GM21825 (cell line): ENCODE results near the gene LPP.

Experiments used
- ATAC-seq: cut with Tn5 transposase; IDR thresholded peaks from one replicate; pipeline ENCODE4 v1.9.1; 2021; ENCODE audit warnings: mild to moderate bottlenecking, moderate library complexity; ENCODE audit not compliant: unreplicated experiment

The LPP gene

DNA sequence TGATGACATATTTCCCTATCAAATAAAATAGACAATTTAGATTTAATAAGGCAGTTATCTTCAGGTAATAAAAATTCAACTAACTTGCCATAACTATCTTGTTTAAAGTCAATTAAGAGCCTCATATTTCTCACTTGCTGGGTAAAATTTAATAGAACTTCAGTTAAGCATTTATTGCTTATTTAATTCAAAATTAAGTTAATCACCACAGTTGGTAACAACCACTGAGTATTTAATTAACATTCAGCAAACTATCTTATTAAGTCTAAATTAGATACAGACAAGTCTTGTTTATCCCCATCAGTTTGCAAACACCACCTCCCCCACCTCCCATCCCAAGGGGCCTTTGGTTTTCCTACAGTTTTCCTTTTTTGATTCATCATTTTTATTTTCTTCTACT, 14.7 kb downstream of the LPP start:
- ATAC-seq, result no peak

GRCh38 chr3:188169830-188170455, 16.0 kb downstream of the LPP start:
- ATAC-seq, result no peak

DNA sequence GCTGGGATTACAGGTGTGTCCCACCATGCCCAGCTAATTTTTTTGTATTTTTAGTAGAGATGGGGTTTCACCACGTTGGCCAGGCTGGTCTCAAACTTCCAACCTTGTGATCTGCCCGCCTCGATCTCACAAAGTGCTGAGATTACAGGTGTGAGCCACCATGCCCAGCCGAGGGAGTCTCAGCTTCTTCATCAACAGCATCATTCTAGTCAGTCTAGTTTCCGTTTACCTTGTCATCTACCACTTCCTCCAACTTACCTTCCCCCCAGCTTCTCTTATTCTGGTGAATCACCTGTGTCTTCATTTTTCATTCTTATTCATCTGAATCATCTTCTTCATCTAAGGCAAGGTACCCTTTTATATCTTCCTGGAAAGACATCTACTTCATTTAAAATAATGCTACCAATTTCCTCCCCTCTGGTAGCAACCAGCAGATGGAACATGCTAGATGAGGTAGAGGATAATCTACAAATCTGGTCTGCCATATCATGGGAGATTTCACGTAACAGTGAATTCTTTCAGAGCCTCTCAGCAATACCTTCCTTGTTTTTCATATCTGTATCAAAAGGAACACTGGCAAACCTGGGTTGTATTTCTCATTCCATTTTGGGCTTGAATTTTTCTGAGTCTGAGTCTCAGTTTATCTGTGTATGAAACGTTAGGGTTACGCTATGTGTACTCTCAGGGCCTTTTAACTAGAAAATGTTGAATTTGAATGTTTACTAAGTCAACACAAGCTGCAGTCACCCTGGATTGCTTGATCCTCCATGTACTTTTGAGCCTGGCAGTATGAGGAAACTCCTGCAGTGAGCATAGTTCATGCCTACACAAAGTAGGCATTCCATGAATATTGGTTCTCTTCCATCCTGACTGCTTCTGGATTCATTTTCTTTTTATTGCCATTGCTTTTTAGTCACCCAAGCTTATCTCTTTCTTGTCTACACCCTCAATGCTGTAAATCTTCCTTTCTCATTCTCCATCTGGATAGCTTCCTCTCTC, 16.8 kb downstream of the LPP start:
- ATAC-seq, result no peak

GRCh38 chr3:188171682-188172467, 17.9 kb downstream of the LPP start:
- no peak for ATAC-seq

GRCh38 chr3:188174317-188175044, 20.5 kb downstream of the LPP start:
- no peak for ATAC-seq

DNA sequence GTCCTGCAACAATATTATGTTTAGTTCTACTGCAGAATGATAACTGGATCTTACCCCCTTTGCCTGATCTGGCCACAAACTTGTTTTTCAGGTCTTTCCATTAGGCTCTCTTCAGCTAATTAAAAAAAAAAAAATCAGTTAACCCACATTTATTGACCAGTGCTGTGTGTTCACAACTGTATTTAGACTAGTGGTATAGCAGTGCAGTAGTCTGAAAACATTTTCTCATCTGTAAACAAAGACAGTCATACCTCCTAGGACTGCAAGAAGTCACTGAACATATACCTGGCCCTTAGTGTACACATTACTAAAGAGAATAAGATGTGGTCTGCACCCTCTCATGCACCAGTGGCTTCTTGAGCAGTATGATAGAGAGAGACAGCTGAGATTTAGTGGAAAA, 22.5 kb downstream of the LPP start:
- no peak for ATAC-seq

- no peak for ATAC-seq
These were observed 22.9 kb downstream of the LPP start for GRCh38 chr3:188176884-188177283.

- no peak for ATAC-seq
These were observed 23.8 kb downstream of the LPP start for GRCh38 chr3:188177721-188178120.

GRCh38 chr3:188178293-188178936, 24.5 kb downstream of the LPP start:
- ATAC-seq, result no peak

DNA sequence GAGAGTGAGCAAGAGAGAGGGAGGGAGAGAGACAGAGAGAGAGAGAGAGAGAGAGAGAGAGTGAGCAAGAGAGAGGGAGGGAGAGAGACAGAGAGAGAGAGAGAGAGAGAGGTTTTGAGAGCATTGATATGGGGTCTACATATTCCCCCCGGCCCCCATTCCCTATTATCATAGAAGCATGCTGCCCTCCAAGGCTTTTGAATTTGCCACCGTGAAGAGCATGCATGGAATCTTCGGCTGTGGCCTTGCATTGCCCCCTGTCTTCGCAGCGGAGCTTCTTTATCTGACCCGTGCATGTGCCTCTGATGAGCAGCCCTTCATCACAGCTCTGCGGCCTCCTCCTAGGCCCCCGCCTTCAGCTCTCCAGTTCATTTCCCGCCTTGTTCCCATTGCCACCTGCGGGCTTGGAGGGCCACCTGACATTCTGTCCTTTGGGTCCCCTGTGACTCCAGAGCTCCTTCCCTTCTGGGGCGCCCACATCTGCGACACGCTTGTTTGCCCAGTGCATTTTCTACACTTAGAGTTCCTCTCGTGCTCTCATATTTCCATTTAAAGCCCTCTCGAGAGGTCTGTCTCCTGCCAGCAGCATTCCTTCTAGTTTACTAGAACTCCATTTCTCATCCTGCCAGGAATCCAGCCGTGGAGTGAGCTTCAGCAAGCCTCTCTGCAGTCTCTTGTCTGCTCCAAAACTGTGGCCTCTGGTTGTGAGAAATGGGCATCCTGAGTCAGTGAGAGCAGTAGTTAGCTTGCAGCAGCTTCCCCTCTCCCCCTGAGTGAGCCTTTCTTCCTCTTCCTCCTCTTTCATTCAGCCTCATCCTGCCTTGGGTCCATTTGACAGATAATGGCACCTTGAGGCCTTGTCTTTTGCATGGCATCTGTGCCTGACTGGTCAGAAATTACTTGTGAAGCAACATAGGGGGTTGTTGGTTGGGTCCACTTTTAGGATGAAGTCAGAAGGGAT, 25.3 kb downstream of the LPP start:
- ATAC-seq, result no peak

- no peak for ATAC-seq
These were observed 26.2 kb downstream of the LPP start for GRCh38 chr3:188180114-188180513.

DNA sequence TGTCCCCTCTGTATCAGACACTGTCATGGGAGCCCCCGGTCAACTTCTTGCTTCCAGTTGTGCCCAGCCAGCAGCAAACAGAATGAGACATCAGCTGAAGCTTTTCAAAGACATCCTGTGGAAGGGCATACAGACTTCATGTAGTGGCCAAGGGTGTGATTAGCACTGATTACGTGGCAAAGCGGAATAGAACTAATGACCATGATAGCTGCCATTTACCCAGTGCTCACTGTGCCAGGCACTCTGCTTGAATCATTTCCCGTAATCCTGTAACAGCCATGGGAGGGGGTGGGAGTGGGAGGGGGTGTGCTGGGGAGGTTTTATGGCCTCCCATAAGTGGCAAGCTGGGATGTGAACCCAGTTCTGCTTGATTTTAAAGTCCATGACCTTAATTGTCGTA, 29.5 kb downstream of the LPP start:
- no peak for ATAC-seq

DNA sequence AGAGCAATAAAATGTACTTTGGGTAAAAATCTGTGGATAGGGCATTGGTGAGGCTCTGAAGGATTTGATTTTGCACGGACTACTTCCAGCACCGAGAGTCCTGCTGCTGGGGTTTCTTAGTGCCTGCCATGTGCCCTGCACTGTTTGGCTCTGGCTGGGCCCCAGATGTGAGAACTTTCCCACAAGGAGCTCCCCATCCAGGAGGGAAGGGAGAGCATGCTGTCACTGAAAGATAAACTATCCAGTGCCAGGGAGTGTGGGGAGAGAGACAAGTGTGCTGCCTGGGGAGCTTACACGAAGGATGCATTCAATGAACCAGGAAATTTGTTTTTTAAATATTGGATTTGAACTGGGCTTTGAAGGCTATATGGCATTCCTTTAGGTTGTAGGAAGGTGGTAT, 30.2 kb downstream of the LPP start:
- ATAC-seq, result no peak

DNA sequence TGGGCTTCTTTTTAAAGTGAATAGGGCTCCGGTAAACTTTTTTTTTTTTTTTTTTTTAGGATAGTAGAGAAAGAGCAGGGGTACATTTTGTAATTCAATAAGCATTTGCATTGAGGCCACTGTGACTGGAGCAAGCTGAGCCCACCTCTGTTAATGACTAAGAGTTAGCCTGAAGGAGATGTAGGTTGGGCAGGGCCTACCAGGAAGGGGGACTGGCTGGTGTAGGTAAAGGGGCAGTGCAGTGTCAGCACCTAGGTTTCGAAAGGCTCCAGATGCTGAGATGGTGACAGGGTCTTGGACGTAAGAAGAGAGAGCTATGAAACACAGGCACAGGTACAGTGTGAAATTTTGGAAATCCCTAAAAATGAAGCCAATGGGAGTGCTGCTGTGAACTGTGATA, 30.7 kb downstream of the LPP start:
- ATAC-seq, result no peak

- no peak for ATAC-seq
These were observed 31.8 kb downstream of the LPP start for GRCh38 chr3:188185717-188186251.

GRCh38 chr3:188187053-188187452, 33.1 kb downstream of the LPP start:
- no peak for ATAC-seq

- ATAC-seq, result no peak
These were observed 35.0 kb downstream of the LPP start for GRCh38 chr3:188188911-188189310.

- no peak for ATAC-seq
These were observed 37.5 kb downstream of the LPP start for GRCh38 chr3:188191460-188191859.

DNA sequence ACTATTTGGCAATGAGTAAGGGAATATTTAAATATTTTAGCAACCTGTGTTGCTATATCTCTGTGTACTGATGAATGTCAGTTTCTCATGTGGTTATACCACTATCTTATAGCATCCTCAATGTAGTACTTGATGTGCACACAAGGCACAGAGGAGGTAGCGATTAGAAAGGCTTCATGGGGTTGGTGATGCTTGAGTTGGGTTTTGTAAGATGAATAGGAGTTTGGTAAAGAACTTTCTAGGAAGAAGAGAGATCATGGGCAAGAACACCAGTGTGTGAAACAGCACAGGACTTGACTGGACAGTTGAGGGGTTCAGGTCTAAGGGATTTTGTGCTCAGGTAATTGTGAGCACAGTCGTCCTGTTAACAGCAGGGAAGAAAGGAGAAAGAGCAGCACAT, 38.1 kb downstream of the LPP start:
- ATAC-seq, result no peak
